Measurements from ENCODE around the gene LGALS16.
"Not testable (repeated sequence)": the region's sequence is repeated elsewhere in the genome, so short reads cannot be mapped to it uniquely, and the experiment has no call there.

The LGALS16 gene

GRCh38 chr19:39655613-39656012 is at the start of gene LGALS16:
TSS of gene LGALS16 (plus strand) at chr19:39655913. CDS start at chr19:39655962, 49 bp downstream.
- no peak for DNase-seq

DNA sequence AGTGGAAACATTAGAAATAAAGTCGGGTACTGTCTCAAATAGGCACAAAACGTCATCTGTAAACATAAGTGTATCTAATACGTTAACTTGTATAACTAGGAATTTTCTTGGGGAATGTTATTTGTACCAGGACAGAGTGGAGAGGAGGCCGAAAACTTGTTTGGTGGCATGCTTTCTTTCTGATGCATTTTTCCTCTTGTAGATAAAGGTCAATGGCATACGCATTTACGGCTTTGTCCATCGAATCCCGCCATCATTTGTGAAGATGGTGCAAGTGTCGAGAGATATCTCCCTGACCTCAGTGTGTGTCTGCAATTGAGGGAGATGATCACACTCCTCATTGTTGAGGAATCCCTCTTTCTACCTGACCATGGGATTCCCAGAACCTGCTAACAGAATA is 48.7 kb upstream of the LGALS16 start:
- no peak for DNase-seq

DNA sequence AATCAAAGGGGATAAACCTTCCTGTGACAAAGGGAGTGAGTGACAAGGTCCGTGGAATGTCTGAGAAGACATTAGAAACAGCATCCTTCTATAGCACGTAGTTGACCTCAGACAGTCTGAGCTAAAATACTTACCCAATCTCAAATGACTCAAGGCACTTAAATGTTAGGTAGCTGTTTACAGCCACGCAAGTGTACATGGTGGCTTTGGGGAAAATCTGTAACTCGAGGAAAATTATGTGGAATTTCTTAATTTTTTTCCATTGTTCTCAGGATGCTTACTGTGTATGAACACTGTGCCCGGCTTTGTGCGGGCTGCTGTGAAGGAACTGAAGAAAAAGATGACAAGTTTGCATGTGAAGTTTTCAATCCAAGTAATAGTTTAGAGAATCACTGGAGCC is 48.2 kb upstream of the LGALS16 start:
- no peak for DNase-seq

- no peak for DNase-seq
Observed at GRCh38 chr19:39613597-39613996, 42.1 kb upstream of the LGALS16 start.

- no peak for DNase-seq
Observed at GRCh38 chr19:39617745-39618144, 38.0 kb upstream of the LGALS16 start.

GRCh38 chr19:39623946-39624345 is 31.8 kb upstream of the LGALS16 start:
- DNase-seq: no peak

DNA sequence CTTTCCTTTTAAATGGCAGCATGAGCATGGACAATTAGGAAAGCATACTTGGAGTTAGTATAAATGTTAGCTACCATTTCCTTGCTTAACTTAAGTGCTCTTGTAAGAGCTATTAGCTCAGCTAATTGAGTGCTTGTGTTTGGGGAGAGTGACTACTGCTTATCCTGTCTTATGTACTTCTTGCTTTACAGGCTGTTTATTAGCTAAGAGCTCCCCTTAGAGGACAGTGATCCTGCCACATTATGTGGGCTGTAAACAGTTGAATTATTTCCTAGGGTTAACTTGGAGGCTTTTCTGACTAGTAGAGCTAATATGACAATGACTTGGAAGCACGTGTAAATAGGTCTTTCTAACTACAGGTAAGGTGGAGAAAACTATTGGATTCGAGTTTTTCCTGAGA is 28.1 kb upstream of the LGALS16 start:
- DNase-seq: not testable (repeated sequence)

DNA sequence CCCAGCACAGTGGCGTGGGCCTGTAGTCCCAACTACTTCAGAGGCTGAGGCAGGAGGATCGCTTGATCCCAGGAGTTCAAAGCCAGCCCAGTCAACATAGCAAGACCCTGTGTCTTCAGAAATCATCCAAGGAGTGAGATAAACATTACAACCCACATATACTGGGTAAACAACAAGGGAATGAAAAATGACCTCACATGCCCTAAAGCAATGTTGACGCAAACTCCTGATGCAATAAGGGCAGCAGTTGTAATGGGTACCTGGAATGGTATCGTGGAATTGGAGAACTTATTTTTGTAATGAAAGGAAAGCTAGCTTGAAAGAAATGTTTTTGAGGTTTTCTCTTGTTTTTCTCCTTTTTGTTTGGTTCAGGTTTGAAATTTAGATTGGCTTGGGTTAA is 24.5 kb upstream of the LGALS16 start:
- no peak for DNase-seq

DNA sequence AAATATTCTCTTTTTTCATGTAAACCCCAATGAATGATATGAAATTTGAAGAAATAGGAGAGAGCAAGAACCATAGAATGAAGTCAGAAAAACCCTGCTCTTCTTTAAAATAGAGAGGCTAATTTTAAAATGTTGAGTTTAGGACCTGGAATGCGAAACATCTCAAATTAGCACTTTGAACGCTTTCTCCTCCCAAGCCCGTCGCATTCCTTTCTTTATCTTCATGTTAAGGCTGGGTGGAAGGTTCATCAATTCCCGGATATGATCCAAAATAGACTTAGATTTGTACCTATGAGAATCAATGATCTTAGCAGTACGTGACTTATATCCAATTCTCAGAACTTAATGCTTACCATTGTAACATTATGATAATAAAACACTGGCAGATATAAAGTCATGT is 24.1 kb upstream of the LGALS16 start:
- no peak for DNase-seq

DNA sequence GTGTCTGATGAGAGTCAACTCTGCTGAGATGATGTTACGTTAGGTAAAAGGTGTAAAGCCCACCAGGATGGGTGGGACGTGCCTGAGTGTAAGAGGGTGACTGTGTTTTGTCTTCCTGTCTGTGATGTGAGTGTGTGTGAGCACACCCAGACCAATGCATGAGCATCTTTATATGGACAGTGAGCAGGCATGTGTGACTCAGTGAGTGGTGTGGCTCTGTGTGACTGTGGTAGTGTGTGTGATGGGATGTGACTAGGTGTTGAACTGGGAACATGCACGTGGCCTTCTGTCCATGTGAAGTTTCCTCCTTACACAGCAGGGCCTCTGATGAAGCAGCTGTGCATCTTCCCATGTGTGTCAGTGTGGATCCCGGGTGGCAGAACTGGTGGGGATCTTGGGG is 17.8 kb upstream of the LGALS16 start:
- no peak for DNase-seq

GRCh38 chr19:39641773-39642172 is 13.9 kb upstream of the LGALS16 start:
- no peak for DNase-seq

DNA sequence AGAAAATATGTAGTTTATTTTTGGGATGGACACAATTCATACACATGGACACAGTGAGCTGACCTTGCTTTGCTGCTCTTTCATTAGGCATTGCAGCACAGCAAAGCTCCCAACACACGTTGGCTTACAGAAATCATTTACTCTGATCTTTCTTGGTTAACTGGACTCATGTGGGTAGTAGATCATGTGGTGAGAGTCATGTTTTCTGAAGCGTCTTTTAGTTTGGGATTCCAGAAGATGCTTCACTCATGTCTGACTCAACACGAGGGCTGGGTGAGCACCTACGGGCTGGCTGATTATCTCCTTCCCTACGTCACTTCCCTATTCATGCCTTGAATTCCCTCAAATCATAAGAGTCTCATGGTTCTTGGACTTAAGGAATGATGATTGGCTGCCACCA is 12.1 kb upstream of the LGALS16 start:
- no peak for DNase-seq

- no peak for DNase-seq
Observed at GRCh38 chr19:39645800-39646411, 9.8 kb upstream of the LGALS16 start.

DNA sequence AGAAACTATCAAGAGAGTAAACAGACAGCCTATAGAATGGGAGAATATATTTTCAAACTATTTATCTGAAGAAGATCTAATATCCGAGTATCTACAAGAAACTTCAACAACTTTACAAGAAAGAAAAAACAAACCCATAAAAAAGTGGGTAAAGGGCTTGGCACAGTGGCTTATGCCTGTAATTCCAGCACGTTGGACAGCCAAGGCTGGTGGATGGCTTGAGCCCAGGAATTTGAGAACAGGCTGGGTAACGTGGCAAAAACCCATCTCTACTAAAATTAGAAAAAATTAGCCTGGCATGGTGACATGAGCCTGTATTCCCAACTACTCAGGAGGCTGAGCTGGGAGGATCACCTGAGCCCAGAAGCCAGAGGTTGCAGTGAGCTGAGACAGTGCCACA is 7.8 kb upstream of the LGALS16 start:
- no peak for DNase-seq

DNA sequence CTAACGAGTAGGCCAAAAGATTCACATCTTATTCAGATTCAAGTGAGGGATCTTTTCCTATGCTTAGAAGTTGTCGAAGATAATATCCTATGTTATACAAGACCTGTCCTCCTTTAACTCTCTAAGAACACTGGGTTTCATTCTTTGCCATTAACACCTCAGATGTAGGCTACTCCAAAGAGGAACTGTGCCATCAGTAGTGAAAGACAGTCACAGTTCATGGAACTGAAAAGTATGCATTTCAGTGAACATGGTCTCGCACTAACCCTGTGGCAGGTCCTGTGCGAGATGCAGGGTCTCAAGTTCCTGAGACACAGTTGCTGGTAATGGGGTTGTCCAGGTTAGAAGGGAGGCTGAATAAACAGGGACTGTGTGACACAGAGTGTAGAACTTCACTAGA is 4.1 kb downstream of the LGALS16 start:
- no peak for DNase-seq

GRCh38 chr19:39660661-39661060 is 4.9 kb downstream of the LGALS16 start:
- no peak for DNase-seq

GRCh38 chr19:39661565-39661964 is 5.9 kb downstream of the LGALS16 start:
- no peak for DNase-seq

GRCh38 chr19:39669860-39670259 is 14.1 kb downstream of the LGALS16 start:
- not testable (repeated sequence) for DNase-seq

DNA sequence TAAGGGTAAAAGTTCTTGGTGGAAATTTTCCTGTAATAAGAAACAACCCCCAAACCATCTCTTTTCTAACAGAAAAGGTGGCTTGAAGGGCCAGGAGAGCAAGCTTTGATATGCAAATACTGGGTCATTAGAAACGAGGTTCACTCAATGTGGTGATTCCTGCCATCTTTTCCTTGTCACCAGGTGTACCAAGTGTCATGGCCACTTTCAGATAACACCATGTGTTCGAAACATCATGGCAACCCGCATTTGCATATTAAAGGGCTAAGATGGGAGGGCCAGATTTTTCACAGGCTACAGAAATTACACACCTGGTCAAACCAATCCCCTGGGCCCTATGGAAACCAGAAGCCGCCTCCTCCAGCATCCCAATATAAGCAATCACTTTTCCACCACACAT is 15.3 kb downstream of the LGALS16 start:
- DNase-seq: no peak

DNA sequence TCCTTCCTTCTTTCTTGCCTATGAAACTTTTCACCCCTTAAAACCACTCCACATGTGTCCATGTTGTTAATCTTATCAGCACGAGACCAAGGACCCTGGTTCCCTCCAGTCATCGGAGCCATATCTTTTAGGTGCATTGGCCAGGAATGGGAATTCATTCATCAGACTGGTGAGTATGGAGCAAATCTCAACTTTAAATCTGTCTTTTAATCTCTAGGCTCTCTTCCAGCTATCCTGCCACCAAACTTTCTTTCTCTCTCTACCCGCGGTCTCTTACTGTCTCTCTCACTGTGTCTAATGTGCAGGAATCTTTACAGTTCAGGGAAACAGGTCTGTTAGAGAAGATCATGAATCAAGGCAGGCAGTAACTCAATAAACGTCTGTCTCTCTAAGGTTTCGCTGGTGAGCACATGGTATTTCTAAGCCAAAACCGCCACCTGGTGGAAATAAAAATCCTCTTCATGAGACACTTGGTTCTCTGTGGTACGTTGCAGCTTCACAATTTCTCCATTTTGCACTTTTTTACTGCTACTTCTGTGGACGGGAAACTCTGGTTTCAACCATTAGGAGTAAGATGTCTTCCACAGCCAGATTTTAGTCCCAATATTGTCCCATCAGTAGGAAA is 16.1 kb downstream of the LGALS16 start:
- no peak for DNase-seq

DNA sequence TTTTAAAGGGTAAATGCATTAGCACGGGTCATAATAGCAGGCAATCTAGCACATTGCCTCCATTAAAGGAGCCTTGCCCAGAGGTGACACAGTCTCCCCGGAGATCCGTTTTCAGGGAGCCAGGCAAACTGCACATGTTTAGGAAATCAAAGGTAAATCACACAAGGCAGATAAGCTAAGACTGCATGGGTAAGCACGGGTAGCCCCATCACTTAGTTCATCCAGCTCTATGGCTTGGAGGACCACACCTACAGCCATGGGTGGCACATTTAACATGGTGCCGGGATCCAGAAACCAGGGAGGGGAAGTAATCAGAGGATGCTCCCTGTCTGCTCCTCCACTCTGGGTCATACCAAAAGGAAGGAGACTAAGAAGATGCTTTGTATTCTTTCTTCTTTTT is 16.8 kb downstream of the LGALS16 start:
- no peak for DNase-seq

DNA sequence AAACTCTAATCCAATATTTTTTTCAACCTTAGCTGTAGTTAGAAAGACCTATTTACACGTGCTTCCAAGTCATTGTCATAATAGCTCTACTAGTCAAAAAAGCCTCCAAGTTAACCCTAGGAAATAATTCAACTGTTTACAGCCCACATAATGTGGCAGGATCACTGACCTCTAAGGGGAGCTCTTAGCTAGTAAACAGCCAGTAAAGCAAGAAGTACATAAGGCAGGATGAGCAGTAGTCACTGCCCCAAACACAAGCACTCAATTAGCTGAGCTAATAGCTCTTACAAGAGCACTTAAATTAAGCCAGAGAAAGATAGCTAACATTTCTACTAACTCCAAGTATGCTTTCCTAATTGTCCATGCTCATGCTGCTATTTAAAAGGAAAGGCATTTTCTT is 18.1 kb downstream of the LGALS16 start:
- DNase-seq: not testable (repeated sequence)

DNA sequence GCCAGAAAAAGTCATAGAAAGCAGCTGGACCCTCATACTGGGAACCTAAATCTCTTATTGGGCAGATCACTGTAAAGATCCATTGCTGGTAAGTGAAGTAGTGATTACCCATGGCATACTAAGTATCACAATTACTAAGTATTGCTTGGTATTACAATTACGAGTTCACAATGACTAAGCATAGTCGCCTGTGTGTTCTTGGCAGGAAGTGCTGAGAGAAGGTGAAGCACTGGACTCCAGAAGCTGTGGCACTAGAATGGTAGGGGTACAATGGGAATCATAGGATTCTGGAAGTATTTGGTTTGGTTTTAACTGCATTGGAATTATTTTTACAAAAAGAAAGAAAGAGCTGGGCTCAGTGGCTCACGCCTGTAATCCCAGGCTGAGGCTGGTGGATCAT is 20.3 kb downstream of the LGALS16 start:
- DNase-seq: no peak

DNA sequence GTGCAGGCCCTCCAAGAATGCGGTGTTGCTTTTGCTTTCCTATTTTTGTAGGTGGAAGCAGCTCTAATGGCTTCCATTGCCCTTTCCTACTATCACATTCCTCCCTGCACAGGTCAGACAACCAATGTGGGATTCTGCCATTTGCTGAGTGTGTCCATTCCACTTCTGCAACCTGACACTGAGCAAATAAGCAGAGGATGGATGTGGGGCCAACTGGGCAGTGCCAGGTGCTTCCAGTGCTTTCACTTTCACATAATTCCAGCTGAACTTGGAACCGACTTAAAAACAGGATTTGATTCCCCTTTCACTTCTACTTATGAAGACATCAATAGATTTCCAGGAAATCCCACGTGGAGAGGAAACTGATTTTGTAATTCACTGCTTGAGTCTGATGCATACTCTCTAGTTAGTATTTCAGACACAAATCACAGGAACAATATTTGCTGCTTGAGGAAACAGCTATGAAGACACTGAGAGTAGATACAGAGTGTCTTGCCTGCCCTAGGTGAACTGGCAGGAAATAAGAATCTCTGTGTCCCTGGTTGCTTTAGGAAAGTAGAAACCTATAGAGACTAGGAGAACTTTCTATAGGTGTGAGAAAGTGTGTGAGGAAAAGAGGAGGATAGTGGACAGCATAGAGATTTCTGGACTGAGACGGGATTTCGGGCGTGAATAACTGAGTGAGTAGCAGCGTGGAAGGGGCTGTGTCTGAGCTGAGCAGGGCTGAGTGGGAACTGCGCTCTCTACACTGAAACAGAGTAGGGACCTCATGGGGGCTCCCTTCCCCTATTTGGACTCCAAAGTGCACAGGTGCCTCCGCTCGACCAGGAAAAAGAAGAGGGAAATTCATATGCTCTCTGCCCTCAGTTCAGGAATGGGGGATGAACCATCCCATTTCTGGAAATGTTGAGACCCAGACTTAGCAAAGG is 22.5 kb downstream of the LGALS16 start:
- DNase-seq: no peak
